HepG2 (cell line): Measurements from ENCODE around the gene MED1.

Experiments
- GTF2F1 ChIP-seq: fragments of 150-350 bp; IDR thresholded peaks from 2 replicates; pipeline ENCODE4 v1.6.1; 2014; ENCODE audit warnings: low read length
- HNRNPUL1 ChIP-seq: fragments of 200-400 bp; formaldehyde crosslinking; IDR thresholded peaks from 2 replicates; pipeline ENCODE4 v1.6.1; 2017; ENCODE audit warnings: low read depth, mild to moderate bottlenecking, low read length, moderate library complexity
- RAD21 ChIP-seq: fragments of 450-650 bp; formaldehyde crosslinking; IDR thresholded peaks from 2 replicates; pipeline ENCODE4 v1.5.0; 2020; ENCODE audit warnings: mild to moderate bottlenecking
- ZFP36 ChIP-seq: fragments of 150-350 bp; IDR thresholded peaks from 2 replicates; pipeline ENCODE4 v1.6.1; 2018; ENCODE audit warnings: borderline replicate concordance, low read length, low read depth; ENCODE audit not compliant: partially characterized antibody
- ZNF780A ChIP-seq: sonication (generic); formaldehyde crosslinking; IDR thresholded peaks from 2 replicates; pipeline ENCODE4 v1.8.0; 2022; ENCODE audit warnings: mild to moderate bottlenecking, missing genetic modification reagents, moderate library complexity
- TF ChIP-seq, protein P1 (sequence below): sonication (generic); formaldehyde crosslinking; IDR thresholded peaks from 2 replicates; pipeline ENCODE4 v1.4.0; 2020; ENCODE audit warnings: missing genetic modification reagents

DNA sequence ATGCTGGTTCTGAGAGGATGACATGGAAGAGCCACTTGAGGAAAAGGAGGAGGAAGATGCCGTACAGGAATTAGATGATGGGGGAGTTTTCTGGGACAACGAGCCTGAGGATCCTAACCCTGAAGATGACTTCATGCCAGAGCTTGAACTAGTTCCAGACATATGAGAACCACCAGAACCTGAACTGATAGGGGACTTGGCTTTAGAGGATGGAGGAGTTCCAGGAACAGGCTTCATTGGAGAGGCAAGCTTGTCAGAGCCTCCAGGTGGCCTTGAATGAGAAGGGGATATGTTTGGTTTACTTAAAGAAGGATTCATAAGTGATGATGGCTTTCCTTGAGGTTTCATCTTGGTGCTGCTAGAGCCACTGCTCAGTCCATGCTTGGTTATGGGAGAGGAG lies 42.7 kb downstream of the MED1 start:
- TF ChIP-seq ZFP36 (no peak), GTF2F1 (no peak), HNRNPUL1 (no peak), ZNF780A (CRISPR knock-in tag) (no peak), RAD21 (CRISPR knock-in tag) (no peak)
- TF ChIP-seq, protein P1, sequence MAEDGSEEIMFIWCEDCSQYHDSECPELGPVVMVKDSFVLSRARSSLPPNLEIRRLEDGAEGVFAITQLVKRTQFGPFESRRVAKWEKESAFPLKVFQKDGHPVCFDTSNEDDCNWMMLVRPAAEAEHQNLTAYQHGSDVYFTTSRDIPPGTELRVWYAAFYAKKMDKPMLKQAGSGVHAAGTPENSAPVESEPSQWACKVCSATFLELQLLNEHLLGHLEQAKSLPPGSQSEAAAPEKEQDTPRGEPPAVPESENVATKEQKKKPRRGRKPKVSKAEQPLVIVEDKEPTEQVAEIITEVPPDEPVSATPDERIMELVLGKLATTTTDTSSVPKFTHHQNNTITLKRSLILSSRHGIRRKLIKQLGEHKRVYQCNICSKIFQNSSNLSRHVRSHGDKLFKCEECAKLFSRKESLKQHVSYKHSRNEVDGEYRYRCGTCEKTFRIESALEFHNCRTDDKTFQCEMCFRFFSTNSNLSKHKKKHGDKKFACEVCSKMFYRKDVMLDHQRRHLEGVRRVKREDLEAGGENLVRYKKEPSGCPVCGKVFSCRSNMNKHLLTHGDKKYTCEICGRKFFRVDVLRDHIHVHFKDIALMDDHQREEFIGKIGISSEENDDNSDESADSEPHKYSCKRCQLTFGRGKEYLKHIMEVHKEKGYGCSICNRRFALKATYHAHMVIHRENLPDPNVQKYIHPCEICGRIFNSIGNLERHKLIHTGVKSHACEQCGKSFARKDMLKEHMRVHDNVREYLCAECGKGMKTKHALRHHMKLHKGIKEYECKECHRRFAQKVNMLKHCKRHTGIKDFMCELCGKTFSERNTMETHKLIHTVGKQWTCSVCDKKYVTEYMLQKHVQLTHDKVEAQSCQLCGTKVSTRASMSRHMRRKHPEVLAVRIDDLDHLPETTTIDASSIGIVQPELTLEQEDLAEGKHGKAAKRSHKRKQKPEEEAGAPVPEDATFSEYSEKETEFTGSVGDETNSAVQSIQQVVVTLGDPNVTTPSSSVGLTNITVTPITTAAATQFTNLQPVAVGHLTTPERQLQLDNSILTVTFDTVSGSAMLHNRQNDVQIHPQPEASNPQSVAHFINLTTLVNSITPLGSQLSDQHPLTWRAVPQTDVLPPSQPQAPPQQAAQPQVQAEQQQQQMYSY (CRISPR knock-in tag): no peak
